HG02759 (cell line): Measurements from ENCODE around the gene CSF1.
A peak's percentile ranks its signal among the peaks of the same experiment; 100 is the strongest.

ENCODE experiments used
- ATAC-seq: cut with Tn5 transposase; IDR thresholded peaks from one replicate; pipeline ENCODE4 v1.9.1; 2021; ENCODE audit warnings: mild to moderate bottlenecking, moderate library complexity; ENCODE audit not compliant: unreplicated experiment

Gene CSF1

DNA sequence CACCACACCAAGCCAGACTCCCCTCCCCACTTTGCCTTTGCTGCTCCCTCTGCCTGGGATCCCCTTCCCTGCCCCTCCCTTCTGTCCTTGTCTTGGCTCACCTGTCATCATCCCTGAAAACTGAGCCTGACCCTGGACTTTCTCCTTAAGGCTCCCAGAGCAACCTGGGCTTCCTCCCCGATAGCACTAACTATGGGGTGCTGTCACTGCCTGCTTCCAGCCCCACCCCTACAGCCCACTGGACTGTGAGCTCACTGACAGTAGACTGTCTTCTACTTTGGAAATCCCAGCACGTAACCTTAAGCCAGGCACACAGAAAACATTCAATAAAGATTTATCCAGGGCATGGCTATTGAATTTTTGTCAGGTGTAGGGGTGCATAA lies 9.5 kb upstream of the CSF1 start:
- no peak for ATAC-seq

- ATAC-seq: no peak
Measured at GRCh38 chr1:109901524-109902145, 9.0 kb upstream of the CSF1 start.

DNA sequence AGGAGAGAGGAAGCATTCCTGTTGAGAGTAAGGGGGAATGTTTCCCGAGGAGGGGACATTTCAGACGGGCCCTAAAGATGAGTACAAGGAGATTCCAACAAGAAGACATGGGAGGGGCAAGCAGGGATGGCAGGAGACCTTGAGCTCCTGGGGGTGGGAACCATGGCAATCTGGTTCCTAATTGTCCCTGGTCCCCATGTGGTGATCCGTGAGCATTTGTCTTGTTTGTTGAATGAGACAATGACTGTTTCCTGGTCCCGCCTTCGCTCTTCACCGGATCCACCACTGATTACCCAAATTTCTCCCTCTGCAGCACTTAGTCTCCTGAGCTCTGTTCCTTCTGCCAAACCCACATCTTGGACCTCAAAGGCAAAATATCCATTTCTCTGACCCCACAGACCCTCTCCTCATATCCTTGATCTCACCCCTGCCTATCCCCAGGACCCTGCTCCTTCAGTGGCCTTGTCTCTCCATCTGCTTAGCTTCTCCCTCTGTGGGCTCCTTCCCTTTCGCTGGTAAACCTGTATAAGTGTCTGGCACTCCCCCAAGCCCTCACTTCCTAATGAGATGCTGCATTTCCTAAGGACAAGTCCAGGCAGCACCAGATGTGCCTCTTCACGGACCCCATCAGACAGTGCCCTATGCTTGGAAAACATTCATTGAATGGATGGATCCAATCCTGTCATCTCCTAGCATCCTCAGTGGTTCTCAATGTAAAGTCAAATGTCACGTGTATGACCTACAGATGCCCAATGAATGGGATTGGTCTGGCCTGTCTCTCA lies 8.3 kb upstream of the CSF1 start:
- no peak for ATAC-seq

DNA sequence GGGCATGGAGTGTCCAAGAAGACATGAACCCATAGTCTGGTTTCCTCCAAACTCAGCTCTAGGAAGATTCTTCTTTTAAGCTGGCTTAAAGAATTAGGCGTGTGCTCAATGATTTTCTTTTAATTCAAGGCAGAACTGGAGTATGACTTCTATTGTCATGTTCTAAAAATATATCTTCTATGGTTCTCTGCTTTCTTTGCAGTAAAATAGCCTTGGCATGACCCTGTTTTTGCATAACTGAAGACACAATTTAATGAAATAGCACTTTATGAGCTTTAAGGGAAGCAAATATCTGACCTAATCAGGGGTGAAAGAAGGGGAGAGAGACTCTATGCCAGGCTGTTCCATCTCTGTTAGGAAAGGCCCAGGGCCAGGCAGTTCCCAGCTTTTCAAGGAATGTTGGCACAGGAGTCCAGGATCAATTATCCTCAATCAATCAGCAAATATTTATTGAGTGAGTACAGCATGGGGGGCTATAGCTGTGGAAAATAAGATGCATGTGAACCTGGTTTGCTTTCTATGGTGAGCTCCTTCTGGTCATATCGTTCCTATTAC lies 7.2 kb upstream of the CSF1 start:
- no peak for ATAC-seq

- no peak for ATAC-seq
Measured at GRCh38 chr1:109904105-109904817, 6.4 kb upstream of the CSF1 start.

DNA sequence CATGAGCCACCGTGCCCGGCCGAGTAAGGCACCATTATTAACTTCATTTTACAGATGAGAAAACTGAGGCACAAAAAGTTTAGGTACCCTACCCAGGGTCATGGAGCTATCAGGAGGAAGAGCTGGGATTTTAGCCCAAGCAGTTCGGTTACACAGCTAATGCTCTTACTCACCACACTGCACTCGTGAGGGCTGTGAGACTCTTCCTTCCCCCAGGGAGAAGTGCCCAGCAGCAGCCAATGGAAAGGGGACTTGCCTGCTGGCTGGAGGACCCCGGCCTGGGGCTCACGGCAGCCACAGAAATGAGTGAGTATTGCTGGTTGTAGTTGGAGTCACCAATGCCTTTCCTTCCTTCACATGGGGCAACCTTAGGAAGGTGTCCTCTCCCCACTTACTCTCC lies 5.2 kb upstream of the CSF1 start:
- ATAC-seq: no peak

DNA sequence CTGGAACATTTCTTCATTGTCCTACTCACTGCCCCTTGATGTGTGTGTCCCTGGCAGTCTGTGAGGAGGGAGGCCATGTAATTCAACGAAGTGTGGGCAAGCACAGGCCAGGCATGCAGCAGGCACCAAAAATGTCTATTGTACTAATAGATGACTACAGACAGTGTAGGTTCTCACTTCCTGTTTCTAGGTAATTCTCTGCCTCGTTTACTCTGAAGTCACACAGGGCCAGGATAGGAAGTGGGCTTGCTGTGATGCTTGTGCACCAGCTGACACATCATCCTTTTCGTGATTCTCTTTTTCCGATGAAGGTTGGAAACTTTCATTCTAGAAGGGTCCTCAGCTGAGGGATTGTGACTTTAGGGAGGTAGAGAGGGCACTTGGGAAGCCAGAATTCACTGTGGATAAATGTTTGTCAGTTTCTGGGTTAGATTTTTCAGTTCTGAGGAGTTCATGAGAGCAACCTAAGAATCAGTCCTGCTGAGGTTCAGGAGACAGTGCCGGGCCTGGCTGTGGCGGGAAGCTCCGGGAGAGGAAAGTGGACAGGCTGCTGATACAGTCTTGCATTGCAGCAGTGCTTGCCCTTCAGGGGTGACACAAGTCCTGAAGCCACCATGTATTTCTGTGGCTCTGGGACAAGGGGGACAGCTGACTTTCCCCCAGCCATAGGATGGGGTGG lies 4.3 kb upstream of the CSF1 start:
- ATAC-seq: peak; percentile 83

GRCh38 chr1:109906839-109907180 lies 3.8 kb upstream of the CSF1 start:
- no peak for ATAC-seq

- no peak for ATAC-seq
Measured at GRCh38 chr1:109907190-109907774, 3.4 kb upstream of the CSF1 start.

DNA sequence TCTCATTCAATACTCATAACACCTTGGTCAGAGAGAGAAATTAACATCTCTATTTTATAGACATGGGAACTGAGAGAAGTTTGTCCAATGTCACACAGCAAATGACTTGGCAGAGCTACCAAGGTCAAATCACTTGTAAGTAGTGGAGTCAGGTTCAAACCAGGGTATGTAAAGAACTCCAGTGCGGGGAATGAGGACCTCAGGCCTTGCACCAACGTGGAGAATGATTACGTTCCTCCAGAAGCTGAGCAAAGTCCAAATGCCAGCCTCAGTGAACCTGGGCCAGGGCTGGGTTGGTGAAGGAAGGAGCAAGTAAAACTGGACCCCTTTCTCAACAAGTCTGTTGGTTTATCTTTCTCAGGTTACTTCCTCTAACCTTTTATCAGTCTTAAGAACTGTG lies 1.8 kb upstream of the CSF1 start:
- no peak for ATAC-seq

DNA sequence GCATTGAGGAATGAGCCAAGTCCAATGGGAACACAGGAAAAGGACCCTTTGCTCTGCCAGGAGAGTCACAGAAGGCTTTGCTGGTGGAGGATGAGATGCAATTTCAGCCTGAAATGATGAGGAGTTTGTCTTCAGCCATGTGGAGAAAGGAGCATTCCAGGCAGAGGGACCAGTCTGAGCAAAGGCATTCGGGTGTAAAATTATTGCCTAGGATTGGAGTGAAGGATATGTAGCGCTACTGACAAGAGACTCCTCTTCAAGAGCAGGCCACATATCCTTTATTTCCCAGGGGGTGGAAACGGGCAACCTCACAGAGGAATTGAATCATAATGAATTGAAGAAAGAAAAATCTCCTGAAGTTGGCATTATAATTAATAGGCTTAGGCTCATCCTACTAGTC lies 1.1 kb upstream of the CSF1 start:
- ATAC-seq: no peak

DNA sequence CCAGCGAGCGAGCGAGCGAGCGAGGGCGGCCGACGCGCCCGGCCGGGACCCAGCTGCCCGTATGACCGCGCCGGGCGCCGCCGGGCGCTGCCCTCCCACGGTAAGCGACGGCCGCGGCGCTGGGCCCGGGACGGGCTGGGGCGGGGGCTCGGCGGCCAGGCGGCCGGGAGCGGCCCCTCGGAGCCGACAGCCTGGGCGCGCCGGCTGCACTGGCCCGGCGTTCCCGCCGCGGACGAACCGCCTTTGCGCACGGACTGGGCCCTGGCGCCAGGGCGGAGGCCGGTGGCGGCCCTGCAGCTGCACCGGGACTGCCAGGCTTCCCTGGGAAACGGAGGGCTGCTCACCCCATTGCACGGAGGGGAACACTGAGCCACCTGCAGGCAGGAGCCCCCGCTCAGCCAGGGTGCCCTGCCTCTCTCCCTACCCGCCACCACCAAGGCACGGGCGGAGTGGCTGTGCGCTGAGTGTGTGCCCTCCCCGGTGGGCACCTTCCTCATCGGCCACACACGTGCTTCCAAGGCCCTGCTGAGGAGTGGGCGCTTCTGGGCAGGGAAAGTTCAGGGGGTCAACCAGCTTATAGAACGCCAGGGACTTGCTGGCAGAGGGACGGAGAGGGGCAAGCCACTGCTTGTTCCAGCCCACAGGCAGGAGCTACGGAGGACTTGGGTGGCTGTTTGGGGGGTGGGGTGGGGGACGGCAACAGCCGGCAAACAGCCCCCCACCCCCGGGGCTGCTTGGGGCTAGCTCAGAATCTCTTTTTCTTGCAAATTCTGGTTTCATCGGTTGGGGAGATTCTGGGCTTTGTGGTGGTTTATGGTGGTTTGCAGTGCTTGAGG lies 532 bp downstream of the CSF1 start:
- peak; percentile 32 for ATAC-seq

GRCh38 chr1:109912214-109912861 lies 1.7 kb downstream of the CSF1 start:
- ATAC-seq: no peak

DNA sequence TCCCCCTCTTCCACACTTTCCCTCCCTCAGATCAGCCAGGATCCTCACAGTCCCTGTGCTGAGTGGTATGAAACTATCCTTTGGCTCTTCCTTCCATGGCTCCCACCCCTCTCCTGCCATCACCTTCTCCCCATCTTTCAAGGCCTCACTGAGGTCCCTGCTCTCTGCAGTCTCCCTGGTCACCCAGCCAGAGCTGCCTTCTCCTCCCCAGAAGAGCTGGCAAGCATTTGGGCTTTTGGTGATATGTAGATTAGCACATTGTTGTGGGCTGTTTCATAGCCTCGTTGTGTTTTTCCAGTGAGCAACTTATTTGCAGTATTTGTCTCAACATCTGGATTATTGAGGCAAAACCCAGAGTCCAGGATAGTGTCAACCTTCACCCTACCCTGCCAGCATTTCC lies 2.2 kb downstream of the CSF1 start:
- ATAC-seq: no peak

GRCh38 chr1:109913360-109913879 lies 2.8 kb downstream of the CSF1 start:
- no peak for ATAC-seq

DNA sequence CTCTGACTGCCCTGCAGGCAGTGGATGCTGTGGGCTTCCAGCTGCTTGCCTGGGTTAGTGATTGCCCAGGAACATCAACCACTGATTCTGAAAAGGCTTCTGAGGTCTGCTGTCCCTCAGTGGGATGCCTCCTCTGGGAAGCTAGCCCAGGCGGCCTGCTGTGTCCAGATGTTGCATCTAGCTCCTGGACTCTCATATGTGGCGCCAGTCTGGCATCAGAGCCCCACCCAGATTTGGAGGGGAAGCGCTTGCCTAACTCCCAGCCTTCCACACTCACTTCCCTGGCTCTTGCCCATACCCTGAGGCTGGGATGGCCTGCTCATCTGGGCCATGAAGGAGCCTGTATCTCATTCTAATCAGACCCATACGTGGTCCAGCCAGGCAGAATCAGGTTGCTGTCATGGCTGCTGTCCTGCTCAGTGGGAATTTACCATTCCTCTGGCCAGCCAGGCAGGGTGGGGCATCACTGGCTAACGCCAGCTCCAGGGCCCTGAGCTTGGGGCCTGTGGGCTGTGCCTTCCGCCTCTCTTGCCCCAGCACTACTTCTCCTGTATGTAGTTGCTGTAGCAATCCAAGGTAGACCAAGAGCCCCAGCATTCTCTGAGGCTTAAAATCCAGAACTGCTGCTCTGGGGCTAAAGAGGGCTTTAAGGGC lies 4.1 kb downstream of the CSF1 start:
- no peak for ATAC-seq

DNA sequence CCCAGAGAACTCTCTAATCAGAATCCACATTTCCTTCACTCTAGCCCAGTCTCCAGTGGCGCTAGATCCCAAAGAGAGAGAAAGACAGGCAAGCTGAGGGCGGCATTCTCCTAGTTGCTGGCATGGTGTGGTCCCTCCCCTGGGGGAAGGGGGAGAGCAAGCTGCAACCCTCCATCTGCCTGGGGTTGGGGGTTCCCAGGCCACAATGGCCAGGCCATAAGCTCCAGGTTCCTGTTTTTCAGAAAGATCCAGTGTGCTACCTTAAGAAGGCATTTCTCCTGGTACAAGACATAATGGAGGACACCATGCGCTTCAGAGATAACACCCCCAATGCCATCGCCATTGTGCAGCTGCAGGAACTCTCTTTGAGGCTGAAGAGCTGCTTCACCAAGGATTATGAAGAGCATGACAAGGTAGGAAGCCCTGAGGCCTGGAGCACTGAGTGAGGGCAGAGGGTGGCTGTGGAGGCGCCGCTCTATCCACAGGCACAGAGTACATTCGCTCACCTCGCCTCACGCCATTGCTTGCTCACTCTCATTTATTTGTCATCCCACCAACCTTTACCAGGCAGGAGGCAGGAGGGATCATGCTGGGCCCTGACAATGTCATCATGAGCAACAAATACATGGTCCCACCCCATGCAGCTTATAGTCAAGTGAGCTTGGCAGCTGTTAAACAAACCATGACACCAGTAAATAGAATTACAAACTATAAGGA lies 6.6 kb downstream of the CSF1 start:
- no peak for ATAC-seq
